ENCODE results near the gene POLN. TPM values are rescaled to one million over a fixed set of nuclear protein-coding genes. Genes with fewer than 3 reads are reported as not detected.
"Not testable (repeated sequence)": the region's sequence is repeated elsewhere in the genome, so short reads cannot be mapped to it uniquely, and the experiment has no call there.

POLN gene
- total RNA-seq, 4 donors from 2014 or later: 0.91 to 8.0 (median 1.2) TPM

DNA sequence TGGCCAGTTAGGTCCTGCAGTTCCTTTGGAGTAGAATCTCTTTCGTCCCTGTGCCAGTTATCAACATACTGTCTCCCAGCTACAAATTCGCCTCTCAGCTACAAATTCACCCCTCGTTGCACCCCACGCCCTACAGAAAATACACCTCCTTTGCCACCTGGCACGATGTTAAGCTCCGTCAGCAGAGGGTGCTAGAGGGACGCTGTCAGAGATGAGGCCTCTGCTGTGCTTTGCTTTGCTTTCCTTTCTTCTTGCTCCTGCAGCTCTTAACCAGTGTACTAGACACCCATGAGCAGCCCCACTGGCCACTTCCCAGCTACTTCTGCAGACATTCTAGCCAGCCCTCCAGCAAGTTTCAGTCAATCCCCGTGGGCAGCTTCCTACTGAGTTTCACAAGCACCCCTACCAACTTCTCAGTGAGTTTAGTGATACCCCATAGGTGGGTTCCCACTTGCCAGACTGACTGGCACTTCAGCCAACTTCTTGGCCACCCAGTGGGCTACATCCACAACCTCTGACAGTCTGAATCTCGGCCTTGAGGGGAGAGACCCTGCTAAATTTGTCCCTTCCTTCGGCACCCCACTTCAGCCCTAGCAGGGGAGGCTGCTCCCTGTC is 21.8 kb downstream of the POLN start:
- H3K27ac ChIP-seq: no peak overlapping the region
- TF ChIP-seq, protein P1, sequence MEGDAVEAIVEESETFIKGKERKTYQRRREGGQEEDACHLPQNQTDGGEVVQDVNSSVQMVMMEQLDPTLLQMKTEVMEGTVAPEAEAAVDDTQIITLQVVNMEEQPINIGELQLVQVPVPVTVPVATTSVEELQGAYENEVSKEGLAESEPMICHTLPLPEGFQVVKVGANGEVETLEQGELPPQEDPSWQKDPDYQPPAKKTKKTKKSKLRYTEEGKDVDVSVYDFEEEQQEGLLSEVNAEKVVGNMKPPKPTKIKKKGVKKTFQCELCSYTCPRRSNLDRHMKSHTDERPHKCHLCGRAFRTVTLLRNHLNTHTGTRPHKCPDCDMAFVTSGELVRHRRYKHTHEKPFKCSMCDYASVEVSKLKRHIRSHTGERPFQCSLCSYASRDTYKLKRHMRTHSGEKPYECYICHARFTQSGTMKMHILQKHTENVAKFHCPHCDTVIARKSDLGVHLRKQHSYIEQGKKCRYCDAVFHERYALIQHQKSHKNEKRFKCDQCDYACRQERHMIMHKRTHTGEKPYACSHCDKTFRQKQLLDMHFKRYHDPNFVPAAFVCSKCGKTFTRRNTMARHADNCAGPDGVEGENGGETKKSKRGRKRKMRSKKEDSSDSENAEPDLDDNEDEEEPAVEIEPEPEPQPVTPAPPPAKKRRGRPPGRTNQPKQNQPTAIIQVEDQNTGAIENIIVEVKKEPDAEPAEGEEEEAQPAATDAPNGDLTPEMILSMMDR (IDR thresholded peaks at IDR 0.05): peak; percentile 65 to 83
- TF ChIP-seq POLR2AphosphoS5 (IDR thresholded peaks at IDR 0.05): no peak
- no peak for TF ChIP-seq EP300 (IDR thresholded peaks at IDR 0.05)
- TF ChIP-seq POLR2A (IDR thresholded peaks at IDR 0.05): no peak
- H3K27me3 ChIP-seq: no peaks in the 10 kb centered on the region
- DNase-seq (ENCODE audit: low spot score in 2 of 2): peak; percentile 73 to 86
- H3K9me3 ChIP-seq: no peaks in the 10 kb centered on the region
- 10% methylated on average over 10 of the region's 10 CpGs for WGBS
- H3K4me1 ChIP-seq: peaks cover 12% of the 10 kb centered on the region
- H3K4me3 ChIP-seq: no peak overlapping the region
- peaks cover 10% of the 10 kb centered on the region for H3K36me3 ChIP-seq

DNA sequence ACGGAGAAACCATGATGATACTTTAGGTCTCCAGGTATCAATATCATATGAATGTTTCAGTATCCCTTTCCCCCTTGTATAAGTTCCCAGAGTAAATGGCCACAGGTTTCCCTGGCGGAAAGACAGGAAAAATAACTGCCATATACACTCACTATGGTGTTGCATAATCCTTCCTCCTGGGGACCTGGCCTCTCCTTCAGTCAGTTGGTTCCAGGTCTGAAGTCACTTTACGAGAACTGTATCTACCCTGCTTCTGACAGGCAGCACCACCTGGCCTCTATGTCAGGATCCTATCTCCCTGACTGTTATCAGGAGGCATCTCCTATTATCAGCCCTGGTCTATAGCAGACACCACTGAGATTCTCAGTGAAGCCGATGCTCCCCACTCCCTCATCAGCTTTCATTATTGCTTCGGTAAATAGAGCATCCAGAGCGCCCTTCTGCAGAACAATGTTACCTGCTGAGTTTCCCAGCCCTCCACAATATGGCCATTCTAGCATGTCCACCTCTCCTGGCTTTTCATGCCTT is 22.6 kb downstream of the POLN start:
- TF ChIP-seq POLR2A (IDR thresholded peaks at IDR 0.05) (no peak), POLR2AphosphoS5 (IDR thresholded peaks at IDR 0.05) (no peak), EP300 (IDR thresholded peaks at IDR 0.05) (no peak)
- TF ChIP-seq, protein P1 (IDR thresholded peaks at IDR 0.05): no peak
- Histone ChIP-seq H3K4me1 (peaks cover 12% of the 10 kb centered on the region), H3K27me3 (no peaks in the 10 kb centered on the region), H3K27ac (no peak overlapping the region), H3K36me3 (peaks cover 10% of the 10 kb centered on the region), H3K4me3 (no peak overlapping the region), H3K9me3 (no peaks in the 10 kb centered on the region)
- WGBS: 72% methylated on average over 6 of the region's 6 CpGs
- no peak for DNase-seq (ENCODE audit: low spot score in 2 of 2)

DNA sequence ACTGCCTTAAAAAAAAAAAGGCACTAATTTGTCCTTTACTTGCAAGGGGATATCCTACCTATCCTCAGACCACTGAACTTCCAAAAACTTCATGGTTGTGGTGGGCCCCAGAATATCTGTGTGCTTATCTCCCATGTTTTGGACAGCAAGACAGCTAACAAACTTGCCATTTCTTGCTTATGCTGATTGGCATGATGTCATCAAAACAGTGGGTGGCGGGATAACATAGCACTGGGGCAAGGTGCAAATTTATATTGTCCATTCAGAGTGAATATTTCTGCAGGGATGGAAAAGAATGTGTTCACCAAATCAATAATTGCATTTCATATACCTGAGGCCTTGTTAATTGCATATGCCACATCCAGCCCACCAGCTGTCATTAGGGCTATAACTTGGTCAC is 23.5 kb downstream of the POLN start:
- WGBS: 70% methylated on average over 1 of the region's 1 CpG

DNA sequence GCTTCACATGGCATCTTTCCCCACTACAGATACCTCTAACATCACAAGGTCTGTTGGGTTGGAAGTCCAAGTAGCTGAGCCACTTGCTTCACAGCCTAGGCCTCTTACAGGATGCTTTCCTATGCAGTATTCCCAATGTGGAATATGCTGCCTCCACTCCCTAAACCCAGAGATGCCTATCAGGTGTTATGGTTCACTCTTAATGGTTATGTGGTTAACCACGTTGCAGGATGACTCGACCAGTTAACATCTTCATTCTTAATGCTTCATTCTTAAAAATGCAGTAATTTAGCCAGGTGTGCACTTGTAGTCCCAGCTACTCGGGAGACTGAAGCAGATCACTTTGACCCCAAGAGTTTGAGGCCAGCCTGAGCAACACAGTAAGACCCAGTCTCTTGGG is 24.2 kb downstream of the POLN start:
- no peak overlapping the region for H3K4me3 ChIP-seq
- no peaks in the 10 kb centered on the region for H3K9me3 ChIP-seq
- peaks cover 12% of the 10 kb centered on the region for H3K4me1 ChIP-seq
- no peaks in the 10 kb centered on the region for H3K27me3 ChIP-seq
- TF ChIP-seq POLR2A (IDR thresholded peaks at IDR 0.05) (no peak), POLR2AphosphoS5 (IDR thresholded peaks at IDR 0.05) (no peak), EP300 (IDR thresholded peaks at IDR 0.05) (no peak)
- TF ChIP-seq, protein P1 (IDR thresholded peaks at IDR 0.05): no peak
- H3K36me3 ChIP-seq: no peaks in the 10 kb centered on the region
- 53% methylated on average over 3 of the region's 3 CpGs for WGBS
- no peak overlapping the region for H3K27ac ChIP-seq
- no peak for DNase-seq (ENCODE audit: low spot score in 2 of 2)

More for the DNA sequence above, 23.5 kb downstream of the POLN start:
- Histone ChIP-seq H3K27me3 (no peaks in the 10 kb centered on the region), H3K9me3 (no peaks in the 10 kb centered on the region), H3K27ac (no peak overlapping the region), H3K4me1 (peaks cover 12% of the 10 kb centered on the region), H3K36me3 (peaks cover 7% of the 10 kb centered on the region), H3K4me3 (no peak overlapping the region)
- TF ChIP-seq POLR2A (IDR thresholded peaks at IDR 0.05) (no peak), EP300 (IDR thresholded peaks at IDR 0.05) (no peak), POLR2AphosphoS5 (IDR thresholded peaks at IDR 0.05) (no peak)
- TF ChIP-seq, protein P1 (IDR thresholded peaks at IDR 0.05): no peak
- DNase-seq (ENCODE audit: low spot score in 2 of 2): no peak

DNA sequence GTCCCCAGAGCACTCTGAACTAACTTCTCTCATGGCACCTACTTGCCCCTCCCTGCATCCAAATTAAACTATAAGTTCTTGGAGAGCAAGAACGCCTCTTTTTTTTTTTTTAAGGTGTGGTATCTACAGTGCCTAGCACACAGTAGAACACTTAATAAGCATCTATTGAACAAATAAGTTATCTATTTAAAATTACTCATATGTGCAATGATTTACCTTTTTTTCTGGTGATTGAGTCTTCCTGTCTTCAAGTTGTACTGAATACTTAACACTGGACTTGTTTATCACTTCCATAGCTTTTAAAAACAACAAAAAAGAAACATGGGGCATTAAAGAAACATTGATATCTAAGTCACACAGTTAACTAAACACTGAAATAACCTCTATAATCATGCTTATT is 29.1 kb downstream of the POLN start:
- 73% methylated on average over 1 of the region's 1 CpG for WGBS

DNA sequence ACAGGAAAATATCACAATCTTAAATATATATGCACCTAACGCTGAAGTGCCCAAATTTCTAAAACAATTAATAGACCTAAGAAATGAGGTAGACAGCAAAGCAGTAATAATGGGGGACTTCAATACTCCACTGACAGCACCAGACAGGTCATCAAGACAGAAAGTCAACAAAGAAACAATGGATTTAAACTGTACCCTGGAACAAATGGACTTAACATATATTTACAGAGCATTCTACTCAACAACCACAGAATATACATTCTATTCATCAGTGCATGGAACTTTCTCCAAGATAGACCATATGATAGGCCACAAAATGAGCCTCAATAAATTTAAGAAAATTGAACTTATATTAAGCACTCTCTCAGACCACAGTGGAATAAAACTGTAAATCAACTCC is 39.1 kb downstream of the POLN start:
- not testable (repeated sequence) for H3K9me3 ChIP-seq; H3K27ac ChIP-seq; H3K4me3 ChIP-seq; DNase-seq (ENCODE audit: low spot score in 2 of 2); H3K27me3 ChIP-seq; H3K4me1 ChIP-seq
- H3K36me3 ChIP-seq: peaks cover 11% of the 10 kb centered on the region
- WGBS: 100% methylated on average over 1 of the region's 1 CpG

More for the DNA sequence above, 29.1 kb downstream of the POLN start:
- Histone ChIP-seq H3K27me3 (no peaks in the 10 kb centered on the region), H3K4me1 (no peaks in the 10 kb centered on the region), H3K9me3 (no peaks in the 10 kb centered on the region), H3K36me3 (peaks cover 2% of the 10 kb centered on the region), H3K4me3 (no peak overlapping the region), H3K27ac (no peak overlapping the region)
- TF ChIP-seq POLR2AphosphoS5 (IDR thresholded peaks at IDR 0.05) (no peak), POLR2A (IDR thresholded peaks at IDR 0.05) (no peak), EP300 (IDR thresholded peaks at IDR 0.05) (no peak)
- TF ChIP-seq, protein P1 (IDR thresholded peaks at IDR 0.05): no peak
- DNase-seq (ENCODE audit: low spot score in 2 of 2): no peak
